ENCODE data around the gene COA4. TPM values are rescaled to one million over a fixed set of nuclear protein-coding genes. Genes with fewer than 3 reads are reported as not detected.

COA4 gene
- total RNA-seq, 1 donor from 2014 or later = 39.7 TPM

DNA sequence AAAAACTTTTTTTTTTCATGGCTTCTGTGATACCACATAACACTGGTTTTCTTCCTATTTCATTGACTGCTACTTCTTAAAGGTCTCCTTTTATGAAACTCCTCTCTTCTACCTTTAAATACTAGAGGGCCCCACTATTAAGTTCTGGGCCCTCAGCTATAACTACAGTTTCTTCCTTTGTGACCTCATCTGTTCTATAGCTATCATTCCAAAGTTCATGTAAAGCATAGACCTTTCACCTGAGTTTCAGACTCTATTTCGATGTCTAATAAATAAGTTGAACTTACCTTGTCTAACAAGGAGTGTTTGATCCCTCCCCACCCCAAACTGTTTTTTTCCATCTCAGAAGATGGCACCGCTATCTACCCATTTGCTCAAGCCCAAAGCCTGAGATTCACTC lies 35.4 kb upstream of the COA4 start:
- H3K36me3 Mint-ChIP-seq (ENCODE audit: unreplicated experiment) = no peaks in the 10 kb centered on the region
- no peaks in the 10 kb centered on the region for H3K9me3 Mint-ChIP-seq (ENCODE audit: unreplicated experiment)
- DNase-seq = no peak
- no peaks in the 10 kb centered on the region for H3K4me1 Mint-ChIP-seq (ENCODE audit: low read depth, unreplicated experiment)
- no peaks in the 10 kb centered on the region for H3K27me3 Mint-ChIP-seq (ENCODE audit: unreplicated experiment)
- no peak overlapping the region for H3K27ac Mint-ChIP-seq (ENCODE audit: unreplicated experiment)
- no peak overlapping the region for H3K4me3 Mint-ChIP-seq (ENCODE audit: unreplicated experiment)
- no peak for TF ChIP-seq CTCF (IDR thresholded peaks at IDR 0.05; ENCODE audit: partially characterized antibody, unreplicated experiment)

DNA sequence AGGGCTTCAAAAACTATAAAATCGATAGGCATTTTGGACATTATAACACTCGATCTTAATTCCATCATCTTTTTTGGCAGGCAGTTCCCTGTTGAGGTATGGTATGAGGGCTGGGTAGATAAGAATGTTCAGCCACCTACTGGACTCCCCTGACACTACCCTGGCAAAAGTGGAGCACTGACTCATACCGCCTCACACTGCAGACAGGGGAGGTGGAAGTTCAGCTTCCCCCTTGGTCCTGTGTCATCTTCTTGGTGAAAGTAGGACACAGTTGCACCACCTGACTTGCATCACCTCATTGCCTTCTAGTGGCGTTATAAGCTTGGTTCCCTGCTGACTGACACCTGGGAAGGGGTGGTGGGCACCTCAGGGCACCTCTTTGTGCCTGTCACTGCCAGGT lies 30.5 kb upstream of the COA4 start:
- Mint-ChIP-seq H3K4me1 (ENCODE audit: low read depth, unreplicated experiment) (no peaks in the 10 kb centered on the region), H3K9me3 (ENCODE audit: unreplicated experiment) (no peaks in the 10 kb centered on the region), H3K36me3 (ENCODE audit: unreplicated experiment) (no peaks in the 10 kb centered on the region), H3K4me3 (ENCODE audit: unreplicated experiment) (no peak overlapping the region), H3K27ac (ENCODE audit: unreplicated experiment) (no peak overlapping the region), H3K27me3 (ENCODE audit: unreplicated experiment) (no peaks in the 10 kb centered on the region)
- no peak for TF ChIP-seq CTCF (IDR thresholded peaks at IDR 0.05; ENCODE audit: partially characterized antibody, unreplicated experiment)
- no peak for DNase-seq

DNA sequence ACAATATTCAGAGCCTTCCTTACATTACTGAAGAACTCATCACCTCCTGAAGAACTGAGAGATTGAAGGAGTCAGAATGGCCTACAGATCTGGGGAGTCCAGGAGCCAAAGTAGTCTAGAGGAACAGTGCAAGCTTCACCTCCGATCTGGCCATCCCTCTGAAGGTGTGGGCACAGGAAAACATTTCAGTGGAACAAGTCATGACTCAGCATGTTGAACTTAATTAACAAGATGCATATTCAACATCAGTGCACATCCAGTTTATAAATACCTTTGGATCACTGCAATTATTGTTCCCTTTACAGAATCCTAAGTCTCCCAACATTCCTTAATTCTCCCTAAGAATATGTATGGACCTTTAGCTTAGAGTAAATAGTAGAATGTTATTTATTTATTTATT lies 25.7 kb upstream of the COA4 start:
- H3K9me3 Mint-ChIP-seq (ENCODE audit: unreplicated experiment) = no peaks in the 10 kb centered on the region
- H3K4me3 Mint-ChIP-seq (ENCODE audit: unreplicated experiment) = no peak overlapping the region
- peaks cover 5% of the 10 kb centered on the region for H3K36me3 Mint-ChIP-seq (ENCODE audit: unreplicated experiment)
- H3K27ac Mint-ChIP-seq (ENCODE audit: unreplicated experiment) = no peak overlapping the region
- TF ChIP-seq CTCF (IDR thresholded peaks at IDR 0.05; ENCODE audit: partially characterized antibody, unreplicated experiment) = no peak
- DNase-seq = no peak
- H3K27me3 Mint-ChIP-seq (ENCODE audit: unreplicated experiment) = no peaks in the 10 kb centered on the region
- no peaks in the 10 kb centered on the region for H3K4me1 Mint-ChIP-seq (ENCODE audit: low read depth, unreplicated experiment)

- TF ChIP-seq CTCF (IDR thresholded peaks at IDR 0.05; ENCODE audit: partially characterized antibody, unreplicated experiment) = no peak
- H3K4me1 Mint-ChIP-seq (ENCODE audit: low read depth, unreplicated experiment) = no peaks in the 10 kb centered on the region
- H3K36me3 Mint-ChIP-seq (ENCODE audit: unreplicated experiment) = peaks cover 10% of the 10 kb centered on the region
- H3K27me3 Mint-ChIP-seq (ENCODE audit: unreplicated experiment) = no peaks in the 10 kb centered on the region
- H3K4me3 Mint-ChIP-seq (ENCODE audit: unreplicated experiment) = no peak overlapping the region
- no peak for DNase-seq
- H3K27ac Mint-ChIP-seq (ENCODE audit: unreplicated experiment) = no peak overlapping the region
- H3K9me3 Mint-ChIP-seq (ENCODE audit: unreplicated experiment) = no peaks in the 10 kb centered on the region
These were observed 18.2 kb upstream of the COA4 start for GRCh38 chr11:73894725-73895335.

- Mint-ChIP-seq H3K27me3 (ENCODE audit: unreplicated experiment) (no peaks in the 10 kb centered on the region), H3K4me1 (ENCODE audit: low read depth, unreplicated experiment) (no peaks in the 10 kb centered on the region), H3K27ac (ENCODE audit: unreplicated experiment) (no peak overlapping the region), H3K4me3 (ENCODE audit: unreplicated experiment) (no peak overlapping the region), H3K36me3 (ENCODE audit: unreplicated experiment) (peaks cover 5% of the 10 kb centered on the region), H3K9me3 (ENCODE audit: unreplicated experiment) (no peaks in the 10 kb centered on the region)
- no peak for DNase-seq
- no peak for TF ChIP-seq CTCF (IDR thresholded peaks at IDR 0.05; ENCODE audit: partially characterized antibody, unreplicated experiment)
These were observed 16.4 kb upstream of the COA4 start for GRCh38 chr11:73893041-73893440.
